BLaER1 (cell line): ENCODE measurements around the gene PLPP1.

Experiments
- H3K27ac ChIP-seq: shearing (Covaris generic); formaldehyde crosslinking; 2 replicates; pipeline ENCODE4 v1.8.1; 2022
- H3K27me3 ChIP-seq: shearing (Covaris generic); formaldehyde crosslinking; 2 replicates; pipeline ENCODE4 v1.8.1; 2022
- H3K36me3 ChIP-seq: shearing (Covaris generic); formaldehyde crosslinking; 2 replicates; pipeline ENCODE4 v1.8.1; 2022
- H3K4me1 ChIP-seq: shearing (Covaris generic); formaldehyde crosslinking; 2 replicates; pipeline ENCODE4 v1.8.1; 2022
- H3K4me2 ChIP-seq: shearing (Covaris generic); formaldehyde crosslinking; 2 replicates; pipeline ENCODE4 v1.8.1; 2022
- H3K4me3 ChIP-seq: shearing (Covaris generic); formaldehyde crosslinking; 2 replicates; pipeline ENCODE4 v1.8.1; 2022
- H3K9ac ChIP-seq: shearing (Covaris generic); formaldehyde crosslinking; 2 replicates; pipeline ENCODE4 v1.8.1; 2022
- H3K9me3 ChIP-seq: shearing (Covaris generic); formaldehyde crosslinking; 2 replicates; pipeline ENCODE4 v1.8.1; 2022
- H4K20me1 ChIP-seq: shearing (Covaris generic); formaldehyde crosslinking; 2 replicates; pipeline ENCODE4 v1.8.1; 2022
- Cebpa-rat ChIP-seq: shearing (Covaris generic); IDR thresholded peaks from 2 replicates; pipeline ENCODE4 v1.8.1; 2022

Gene PLPP1

DNA sequence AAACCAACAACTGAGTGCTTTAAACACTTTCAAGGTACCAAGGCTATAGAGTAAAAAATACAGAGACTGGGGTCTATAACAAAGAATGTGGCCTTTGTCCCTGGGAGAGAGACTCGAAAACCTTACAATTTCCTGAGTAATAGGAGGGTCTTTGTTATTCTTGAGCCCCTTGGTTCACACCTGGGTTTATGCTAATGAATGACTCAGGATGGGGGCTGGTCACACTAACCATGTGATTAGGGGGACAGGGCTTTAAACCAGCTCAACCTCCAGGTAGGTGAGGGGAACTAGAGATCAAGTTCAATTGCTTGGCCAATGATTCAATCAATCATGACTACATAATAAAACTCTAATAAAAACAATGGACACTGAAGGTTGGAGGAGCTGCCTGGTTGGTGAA lies 50.2 kb downstream of the PLPP1 start:
- H3K36me3 ChIP-seq, result no peaks in the 10 kb centered on the region
- no peaks in the 10 kb centered on the region for H3K27me3 ChIP-seq
- H3K9ac ChIP-seq, result no peak overlapping the region
- no peak overlapping the region for H3K27ac ChIP-seq
- no peak overlapping the region for H3K4me3 ChIP-seq
- no peak for TF ChIP-seq Cebpa-rat
- H3K4me1 ChIP-seq, result no peaks in the 10 kb centered on the region
- H3K9me3 ChIP-seq, result no peaks in the 10 kb centered on the region
- H3K4me2 ChIP-seq, result no peak overlapping the region
- no peaks in the 10 kb centered on the region for H4K20me1 ChIP-seq

- Histone ChIP-seq H4K20me1 (no peaks in the 10 kb centered on the region), H3K4me1 (no peaks in the 10 kb centered on the region), H3K9me3 (no peaks in the 10 kb centered on the region), H3K9ac (no peak overlapping the region), H3K4me2 (no peak overlapping the region), H3K27ac (no peak overlapping the region), H3K4me3 (no peak overlapping the region), H3K36me3 (no peaks in the 10 kb centered on the region), H3K27me3 (no peaks in the 10 kb centered on the region)
- TF ChIP-seq Cebpa-rat, result no peak
Measured at GRCh38 chr5:55483885-55484284, 50.9 kb downstream of the PLPP1 start.

- no peaks in the 10 kb centered on the region for H3K27me3 ChIP-seq
- TF ChIP-seq Cebpa-rat, result no peak
- no peaks in the 10 kb centered on the region for H4K20me1 ChIP-seq
- H3K9me3 ChIP-seq, result no peaks in the 10 kb centered on the region
- no peak overlapping the region for H3K9ac ChIP-seq
- H3K4me1 ChIP-seq, result no peaks in the 10 kb centered on the region
- no peaks in the 10 kb centered on the region for H3K36me3 ChIP-seq
- no peak overlapping the region for H3K27ac ChIP-seq
- no peak overlapping the region for H3K4me3 ChIP-seq
- no peak overlapping the region for H3K4me2 ChIP-seq
Measured at GRCh38 chr5:55481293-55481855, 53.4 kb downstream of the PLPP1 start.

GRCh38 chr5:55480781-55481180 lies 54.0 kb downstream of the PLPP1 start:
- Histone ChIP-seq H4K20me1 (no peaks in the 10 kb centered on the region), H3K4me2 (no peak overlapping the region), H3K27ac (no peak overlapping the region)

GRCh38 chr5:55472642-55473041 lies 62.1 kb downstream of the PLPP1 start:
- Histone ChIP-seq H3K4me3 (no peak overlapping the region), H4K20me1 (no peaks in the 10 kb centered on the region)

More at GRCh38 chr5:55480781-55481180, 54.0 kb downstream of the PLPP1 start:
- H3K9ac ChIP-seq, result no peak overlapping the region
- no peak overlapping the region for H3K4me3 ChIP-seq
- TF ChIP-seq Cebpa-rat, result no peak
- H3K36me3 ChIP-seq, result no peaks in the 10 kb centered on the region
- no peaks in the 10 kb centered on the region for H3K27me3 ChIP-seq
- no peaks in the 10 kb centered on the region for H3K4me1 ChIP-seq
- no peaks in the 10 kb centered on the region for H3K9me3 ChIP-seq

DNA sequence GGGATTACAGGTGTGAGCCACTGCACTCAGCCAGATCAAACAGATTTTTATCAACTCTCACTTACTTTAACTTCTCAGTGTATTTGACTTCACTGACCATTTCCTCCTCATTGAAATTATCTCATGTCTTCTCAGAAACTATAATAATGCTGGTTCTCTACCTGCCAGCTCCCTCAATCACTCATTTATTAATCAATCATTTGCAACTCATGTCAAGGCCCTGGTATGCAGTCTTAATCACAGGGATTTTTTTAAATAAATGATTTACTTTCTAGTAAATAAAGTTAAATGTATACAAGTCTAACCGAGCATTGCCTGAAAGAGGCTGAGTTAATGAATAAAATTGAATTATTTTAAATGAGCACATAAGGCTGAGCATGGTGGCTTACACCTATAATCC lies 63.3 kb downstream of the PLPP1 start:
- no peaks in the 10 kb centered on the region for H3K27me3 ChIP-seq
- H3K9ac ChIP-seq, result no peak overlapping the region
- H3K4me3 ChIP-seq, result no peak overlapping the region
- H3K4me1 ChIP-seq, result no peaks in the 10 kb centered on the region
- no peaks in the 10 kb centered on the region for H3K9me3 ChIP-seq
- no peaks in the 10 kb centered on the region for H4K20me1 ChIP-seq
- H3K36me3 ChIP-seq, result no peaks in the 10 kb centered on the region
- no peak overlapping the region for H3K27ac ChIP-seq
- no peak for TF ChIP-seq Cebpa-rat
- H3K4me2 ChIP-seq, result no peak overlapping the region

More at GRCh38 chr5:55472642-55473041, 62.1 kb downstream of the PLPP1 start:
- no peak for TF ChIP-seq Cebpa-rat
- H3K36me3 ChIP-seq, result no peaks in the 10 kb centered on the region
- no peak overlapping the region for H3K9ac ChIP-seq
- no peaks in the 10 kb centered on the region for H3K27me3 ChIP-seq
- no peak overlapping the region for H3K4me2 ChIP-seq
- H3K9me3 ChIP-seq, result no peaks in the 10 kb centered on the region
- H3K4me1 ChIP-seq, result no peaks in the 10 kb centered on the region
- H3K27ac ChIP-seq, result no peak overlapping the region

DNA sequence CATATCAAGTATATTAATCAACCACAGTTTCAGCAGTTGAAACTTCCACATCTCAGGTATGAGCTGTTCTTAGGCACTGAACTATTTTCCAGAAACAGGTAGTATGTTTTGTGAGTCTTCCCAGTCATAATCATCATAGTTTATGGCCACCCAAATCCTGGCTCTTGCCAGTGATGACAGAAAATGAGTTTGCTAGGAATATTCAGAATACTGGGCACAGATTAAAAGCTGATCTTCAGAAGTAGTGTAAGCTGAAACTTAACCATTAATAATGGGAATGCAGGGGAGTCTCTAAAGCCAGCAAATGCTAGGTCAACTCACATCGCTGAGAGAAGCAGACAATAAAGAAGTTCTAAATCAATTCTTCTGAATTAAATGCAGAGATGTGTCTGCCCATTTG lies 64.5 kb downstream of the PLPP1 start:
- Histone ChIP-seq H3K4me3 (no peak overlapping the region), H3K9ac (no peak overlapping the region), H3K27me3 (no peaks in the 10 kb centered on the region), H4K20me1 (no peaks in the 10 kb centered on the region), H3K27ac (no peak overlapping the region), H3K36me3 (no peaks in the 10 kb centered on the region), H3K4me2 (no peak overlapping the region), H3K9me3 (no peaks in the 10 kb centered on the region), H3K4me1 (no peaks in the 10 kb centered on the region)
- TF ChIP-seq Cebpa-rat, result no peak

DNA sequence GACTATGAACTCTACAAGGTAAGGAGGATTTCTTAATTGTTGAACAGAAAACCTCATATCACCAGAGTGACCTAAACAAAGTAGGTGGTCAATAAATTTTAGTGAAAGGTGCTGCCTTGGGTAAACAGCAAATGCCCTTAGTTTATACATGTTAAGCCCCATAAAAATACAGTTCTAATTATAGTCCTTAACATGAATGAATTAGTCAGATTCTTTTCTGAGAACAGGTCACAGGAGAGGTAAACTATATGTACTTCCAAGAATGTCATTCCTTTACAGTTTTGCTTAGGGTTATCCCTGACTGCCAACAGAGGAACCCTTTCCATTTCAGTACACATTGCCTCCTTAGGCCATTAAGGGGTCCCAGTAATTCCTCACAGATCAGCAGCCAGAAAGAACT lies 64.9 kb downstream of the PLPP1 start:
- no peak overlapping the region for H3K27ac ChIP-seq
- H3K4me1 ChIP-seq, result no peaks in the 10 kb centered on the region
- no peak overlapping the region for H3K4me2 ChIP-seq
- no peak for TF ChIP-seq Cebpa-rat
- H3K27me3 ChIP-seq, result no peaks in the 10 kb centered on the region
- no peaks in the 10 kb centered on the region for H3K9me3 ChIP-seq
- no peak overlapping the region for H3K9ac ChIP-seq
- no peaks in the 10 kb centered on the region for H4K20me1 ChIP-seq
- H3K4me3 ChIP-seq, result no peak overlapping the region
- H3K36me3 ChIP-seq, result no peaks in the 10 kb centered on the region

DNA sequence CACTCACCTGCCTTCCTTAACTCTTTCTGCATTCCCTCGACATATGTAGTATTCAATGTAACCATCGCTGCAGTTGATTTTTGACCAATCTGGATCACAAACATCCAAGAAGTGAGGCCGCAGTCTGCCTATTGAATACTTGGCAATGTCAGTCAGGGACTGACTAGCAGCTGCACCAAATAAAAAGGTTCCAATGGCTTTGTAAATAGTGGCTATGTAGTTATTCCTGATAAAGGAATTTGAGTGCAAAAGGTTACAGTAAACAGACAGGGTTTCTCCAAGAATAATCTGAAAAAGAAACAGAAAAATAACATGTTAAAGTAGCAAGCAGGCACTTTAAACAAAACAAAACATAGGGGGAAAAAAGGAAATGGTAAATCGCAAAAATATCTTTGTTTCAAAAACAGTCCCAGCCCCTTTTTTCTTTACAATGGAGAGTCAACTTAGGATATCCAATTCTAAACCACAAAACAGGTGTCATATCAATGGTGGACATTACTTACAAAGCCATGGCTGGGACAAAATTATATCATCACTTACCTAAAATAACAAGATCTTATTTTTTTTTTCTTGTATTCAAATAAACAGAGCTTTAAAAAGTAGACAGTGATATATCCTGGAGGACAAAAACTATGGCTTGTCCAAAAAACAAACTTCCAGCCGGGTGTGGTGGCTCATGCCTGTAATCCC lies 66.8 kb downstream of the PLPP1 start:
- no peaks in the 10 kb centered on the region for H3K27me3 ChIP-seq
- no peaks in the 10 kb centered on the region for H4K20me1 ChIP-seq
- H3K9ac ChIP-seq, result no peak overlapping the region
- no peak for TF ChIP-seq Cebpa-rat
- no peak overlapping the region for H3K4me3 ChIP-seq
- H3K4me2 ChIP-seq, result no peak overlapping the region
- H3K4me1 ChIP-seq, result no peaks in the 10 kb centered on the region
- no peaks in the 10 kb centered on the region for H3K9me3 ChIP-seq
- H3K36me3 ChIP-seq, result no peaks in the 10 kb centered on the region
- H3K27ac ChIP-seq, result no peak overlapping the region

DNA sequence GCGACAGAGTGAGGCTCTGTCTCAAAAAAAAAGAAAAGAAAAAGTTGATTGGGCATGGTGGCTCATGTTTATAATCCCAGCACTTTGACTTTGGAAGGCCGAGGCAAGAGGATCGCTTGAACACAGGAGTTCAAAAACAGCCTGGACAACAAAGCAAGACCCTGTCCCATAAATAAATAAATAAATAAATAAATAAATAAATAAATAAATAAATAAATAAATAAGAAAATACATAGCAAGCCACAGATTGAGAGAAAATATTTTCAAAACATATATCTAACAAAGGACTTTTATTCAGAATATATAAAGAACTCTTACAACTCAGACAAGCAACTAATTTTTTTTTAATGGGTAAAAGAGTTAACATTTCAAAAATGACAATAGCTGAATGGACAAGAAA lies 71.2 kb downstream of the PLPP1 start:
- Histone ChIP-seq H4K20me1 (no peaks in the 10 kb centered on the region), H3K36me3 (no peaks in the 10 kb centered on the region)
- TF ChIP-seq Cebpa-rat, result no peak

More for the DNA sequence above, 71.2 kb downstream of the PLPP1 start:
- Histone ChIP-seq H3K4me1 (no peaks in the 10 kb centered on the region), H3K9ac (no peak overlapping the region), H3K27ac (no peak overlapping the region), H3K27me3 (no peaks in the 10 kb centered on the region), H3K9me3 (no peaks in the 10 kb centered on the region), H3K4me3 (no peak overlapping the region), H3K4me2 (no peak overlapping the region)
